Measurements from ENCODE around the gene CLEC4E. TPM values are rescaled to one million over a fixed set of nuclear protein-coding genes. Genes with fewer than 3 reads are reported as not detected.
"Not testable (repeated sequence)": the region's sequence is repeated elsewhere in the genome, so short reads cannot be mapped to it uniquely, and the experiment has no call there.

Gene CLEC4E
- total RNA-seq, 1 donor from 2014 or later = 0.79 TPM

DNA sequence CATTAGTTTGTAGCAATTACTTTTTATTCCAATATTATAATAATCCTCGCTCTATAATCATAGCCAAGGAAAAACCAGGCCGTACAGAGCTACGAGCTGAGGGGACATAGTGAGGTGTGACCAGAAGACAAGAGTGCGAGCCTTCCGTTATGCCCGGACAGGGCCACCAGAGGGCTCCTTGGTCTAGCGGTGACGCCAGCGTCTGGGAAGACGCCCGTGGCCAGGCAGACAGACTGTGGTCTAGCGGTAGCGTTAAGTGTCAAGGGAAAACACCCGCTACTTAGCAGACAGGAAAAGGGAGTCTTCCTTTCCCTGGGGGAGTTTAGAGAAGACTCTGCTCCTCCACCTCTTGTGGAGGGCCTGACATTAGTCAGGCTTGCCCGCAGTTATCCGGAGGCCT lies 2.9 kb downstream of the CLEC4E start:
- not testable (repeated sequence) for DNase-seq

DNA sequence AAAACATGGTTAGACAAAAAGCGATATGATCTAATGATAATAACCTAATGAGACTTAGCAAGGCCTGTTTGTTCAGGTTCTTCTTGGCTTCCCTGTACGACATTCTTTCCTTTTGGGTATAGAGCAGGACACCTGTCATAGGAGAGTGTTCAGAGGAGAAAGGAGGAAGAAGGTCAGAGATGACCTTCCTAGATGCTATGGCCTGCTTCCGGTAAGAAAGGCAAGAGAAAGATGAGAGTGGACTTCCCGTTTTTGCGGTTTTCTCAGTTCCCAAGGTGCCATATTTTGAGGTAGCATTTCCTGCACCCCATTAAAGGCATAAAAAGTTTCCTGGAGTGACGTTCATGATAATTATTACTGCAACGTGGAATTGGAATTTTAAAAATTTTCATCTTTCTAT lies 8.7 kb downstream of the CLEC4E start:
- DNase-seq = no peak

DNA sequence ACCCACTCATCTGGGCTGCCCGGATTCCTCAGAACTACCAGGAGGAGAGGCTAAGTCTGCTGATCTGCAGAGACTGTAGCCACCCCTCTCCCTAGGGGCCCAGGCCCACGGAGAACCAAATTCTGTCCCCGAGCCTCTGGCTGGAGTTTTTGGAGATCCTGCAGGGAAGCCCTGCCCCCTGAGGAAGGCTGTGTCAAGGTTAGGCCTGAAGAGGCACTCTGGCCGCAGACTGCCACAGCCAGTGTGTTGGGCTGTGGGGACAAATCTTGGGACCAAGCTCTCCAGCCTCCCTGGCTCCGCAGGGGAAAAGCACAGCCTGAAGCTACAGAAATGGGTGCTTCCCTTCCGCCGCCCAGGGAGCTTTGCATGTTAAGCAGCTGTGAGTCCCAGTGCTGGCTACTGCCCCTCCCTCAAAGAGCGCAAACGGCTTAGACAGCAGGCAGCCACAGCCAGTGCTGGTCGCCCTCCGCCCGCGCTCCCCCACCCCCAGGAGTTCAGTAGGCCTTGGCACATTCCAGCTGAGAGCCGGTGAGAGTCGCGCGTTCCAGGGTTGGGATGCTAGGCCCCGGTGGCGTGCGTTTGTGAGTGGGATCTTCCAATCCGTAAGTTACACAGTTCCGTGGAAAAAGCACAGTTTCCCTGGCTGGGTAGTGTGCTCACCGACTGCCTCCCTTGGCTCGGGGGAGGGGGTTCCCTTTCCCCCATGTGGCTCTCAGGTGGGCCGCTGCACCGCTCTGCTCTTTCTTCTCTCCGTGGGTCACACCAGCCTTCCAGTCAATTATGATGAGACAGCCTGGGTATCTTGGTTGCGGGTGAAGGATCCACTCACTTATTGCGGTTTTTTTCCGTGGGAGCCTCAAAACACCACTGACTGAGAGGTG lies 13.2 kb downstream of the CLEC4E start:
- DNase-seq = no peak

DNA sequence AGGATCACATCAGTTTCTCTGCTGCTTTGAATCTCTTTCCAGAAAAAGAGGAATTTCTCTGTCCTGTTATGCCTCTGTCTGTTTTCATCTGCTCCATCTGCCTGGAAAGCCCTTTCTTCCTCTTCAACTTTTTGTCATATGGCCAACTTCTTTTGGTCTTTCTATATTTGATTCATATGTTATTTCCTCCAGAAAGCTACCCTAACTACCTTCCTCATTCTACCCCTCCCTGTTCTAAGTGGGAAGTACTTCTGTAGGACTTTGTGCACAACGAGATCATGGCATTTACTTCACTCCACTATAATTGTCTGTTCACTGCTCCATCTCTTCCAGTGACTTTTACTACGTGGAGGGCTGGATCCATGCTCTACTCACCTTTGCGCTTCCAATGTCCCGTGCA lies 21.5 kb downstream of the CLEC4E start:
- DNase-seq = no peak

DNA sequence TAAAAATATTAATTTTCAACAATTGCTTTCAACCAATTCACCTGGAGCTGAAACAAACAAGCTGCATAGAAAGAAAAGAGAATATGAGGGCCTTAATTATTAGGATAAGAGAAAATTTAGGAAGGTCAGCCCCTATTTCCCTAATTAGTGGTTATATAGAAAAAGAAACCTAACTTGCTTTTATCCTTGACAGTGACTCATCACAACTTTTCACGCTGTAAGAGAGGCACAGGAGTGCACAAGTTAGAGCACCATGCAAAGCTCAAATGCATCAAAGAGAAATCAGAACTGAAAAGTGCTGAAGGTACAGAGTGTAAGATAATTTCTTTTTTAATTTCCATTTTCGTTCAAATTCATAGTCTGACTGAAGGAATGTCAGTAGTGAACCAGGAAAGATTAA lies 22.7 kb downstream of the CLEC4E start:
- no peak for DNase-seq

DNA sequence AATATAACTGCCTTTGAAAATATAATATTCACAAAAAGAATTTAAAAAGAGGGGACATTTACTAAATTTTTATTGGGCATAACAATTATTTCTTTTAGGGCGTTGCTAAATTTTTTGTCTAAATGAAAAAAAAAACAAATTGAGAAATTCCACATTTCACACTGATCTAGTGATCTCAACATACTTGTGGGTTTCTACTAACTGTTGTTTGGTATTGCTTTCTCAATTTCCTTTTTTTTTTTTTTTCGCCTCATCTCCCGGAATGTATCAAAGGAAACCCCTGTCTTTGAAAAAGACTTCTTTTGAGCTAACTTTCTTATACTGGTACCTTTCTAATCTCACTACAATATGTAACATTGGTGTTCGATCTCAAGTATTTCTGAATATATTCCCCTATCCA lies 27.4 kb downstream of the CLEC4E start, which contains the start of gene CLEC4D:
CLEC4D (plus strand) TSS at position 248 of the 400 bp plus-strand sequence. CDS start 230 bp downstream, outside the sequence.
- no peak for DNase-seq

DNA sequence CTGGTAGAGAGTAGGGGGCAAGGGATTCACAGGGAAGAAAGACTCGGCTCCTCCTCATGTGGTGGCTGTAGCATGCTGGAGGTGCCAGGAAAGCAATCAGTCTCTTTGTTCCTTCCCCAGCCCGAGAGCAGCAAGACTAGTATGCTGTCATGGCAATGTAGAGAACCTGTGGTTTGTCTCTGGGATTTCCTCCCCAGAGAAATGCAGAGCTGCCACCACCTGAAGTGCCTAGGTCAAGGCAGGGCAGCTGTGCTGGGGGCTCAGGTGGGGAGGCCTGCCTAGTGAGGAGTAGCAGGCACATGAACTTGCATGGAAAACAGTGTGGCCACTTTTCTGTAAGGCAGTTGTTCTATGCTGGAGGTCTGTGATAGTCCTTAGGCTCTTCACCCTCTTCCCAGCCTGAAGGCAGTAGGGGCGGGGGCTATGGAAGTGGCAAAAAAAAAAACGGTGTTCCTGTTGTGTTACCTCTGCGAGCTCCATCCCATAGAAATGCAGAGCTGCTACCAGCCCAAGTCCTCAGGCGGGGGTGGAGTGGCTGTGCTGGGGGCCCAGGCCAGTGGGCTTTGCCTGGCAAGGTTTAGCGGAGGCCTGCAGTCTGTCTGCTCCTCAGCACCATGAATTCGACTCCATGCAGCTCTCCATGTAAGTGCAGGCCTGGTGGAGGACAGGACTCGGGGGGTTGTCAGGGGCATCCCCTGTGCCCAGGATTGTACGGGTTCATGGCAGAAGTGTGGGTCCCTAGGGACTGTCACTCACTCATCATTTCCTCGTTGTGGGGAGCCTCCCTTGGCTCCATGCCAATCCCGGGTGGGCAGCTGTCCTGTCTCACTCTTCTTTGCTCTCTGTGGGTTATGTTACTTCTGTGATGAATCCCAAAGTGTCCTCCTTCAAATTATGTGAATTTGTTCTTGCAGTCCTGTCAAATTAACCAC lies 31.5 kb downstream of the CLEC4E start:
- no peak for DNase-seq

DNA sequence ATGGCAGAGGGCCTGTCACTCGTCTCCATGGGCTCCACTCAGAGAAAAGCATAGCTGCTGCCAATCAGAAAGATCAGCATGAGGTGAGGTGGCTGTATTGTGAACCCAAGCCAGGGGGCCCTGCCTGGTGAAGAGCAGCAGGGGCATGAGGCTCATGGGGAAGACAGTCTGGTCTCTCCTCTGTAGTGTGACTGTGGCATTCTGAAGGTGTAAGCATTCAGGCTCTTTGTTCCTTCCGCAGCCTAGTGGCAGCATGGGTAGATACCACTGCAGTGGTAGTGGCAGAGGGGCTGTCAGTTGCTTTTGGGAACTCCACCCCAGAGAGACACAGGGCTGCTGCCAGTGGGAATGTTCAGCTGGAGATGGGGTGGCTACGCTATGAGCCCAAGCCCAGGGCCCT lies 32.5 kb downstream of the CLEC4E start:
- no peak for DNase-seq

DNA sequence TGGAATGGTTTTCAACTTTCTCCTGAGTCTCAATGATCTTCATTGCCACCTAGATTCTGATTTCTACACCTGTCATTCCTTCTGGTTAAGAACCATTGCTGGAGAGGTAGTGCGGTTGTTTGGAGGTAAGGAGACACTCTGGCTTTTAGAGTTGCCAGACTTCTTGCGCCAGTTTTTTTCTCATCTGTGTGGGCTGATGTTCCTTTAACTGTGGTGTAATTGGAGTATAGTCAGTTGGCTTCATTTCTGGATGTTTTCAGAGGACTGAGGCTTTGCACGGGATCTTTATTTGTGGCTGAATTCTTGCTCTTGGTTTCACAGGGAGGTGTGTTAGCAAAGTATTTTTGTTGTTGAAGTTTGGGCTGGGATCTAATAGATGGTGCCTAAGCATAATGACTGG lies 33.1 kb downstream of the CLEC4E start:
- no peak for DNase-seq

DNA sequence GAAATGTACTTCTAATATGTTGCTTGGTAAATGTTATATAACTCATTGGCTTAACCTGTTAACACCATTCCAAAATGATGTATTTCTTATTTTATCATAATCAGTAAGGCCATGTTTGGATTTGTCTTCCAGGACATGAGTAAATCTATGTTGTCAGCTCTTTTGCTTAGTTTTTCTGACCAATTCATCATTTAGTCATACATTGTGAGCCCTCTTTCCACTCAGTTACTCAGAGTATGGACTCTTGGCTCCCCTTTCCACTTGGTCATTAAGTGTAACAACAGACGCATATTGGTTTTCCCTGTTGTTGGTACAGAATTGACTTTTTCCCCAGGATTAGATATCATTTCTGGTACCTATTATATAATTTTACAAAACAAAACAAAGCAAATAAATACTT lies 36.4 kb downstream of the CLEC4E start:
- no peak for DNase-seq

DNA sequence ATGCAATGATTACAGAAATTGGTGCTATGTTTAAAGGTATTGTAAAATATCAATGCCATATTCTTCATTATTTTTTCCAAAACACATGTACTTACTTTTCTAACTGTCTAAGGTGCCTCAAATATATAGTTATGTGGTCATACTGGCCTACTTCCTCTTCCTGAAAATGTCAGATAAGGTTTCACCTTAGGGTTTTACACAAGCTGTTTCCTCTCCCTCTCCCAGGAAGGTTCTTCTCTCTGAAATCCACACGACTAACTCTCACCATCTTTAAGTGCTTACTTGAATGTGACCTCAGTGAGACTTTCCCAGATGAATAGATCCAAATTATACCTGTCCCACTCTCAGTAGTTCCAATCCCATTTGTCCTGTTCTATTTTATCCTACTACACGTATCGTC lies 39.0 kb downstream of the CLEC4E start:
- no peak for DNase-seq

DNA sequence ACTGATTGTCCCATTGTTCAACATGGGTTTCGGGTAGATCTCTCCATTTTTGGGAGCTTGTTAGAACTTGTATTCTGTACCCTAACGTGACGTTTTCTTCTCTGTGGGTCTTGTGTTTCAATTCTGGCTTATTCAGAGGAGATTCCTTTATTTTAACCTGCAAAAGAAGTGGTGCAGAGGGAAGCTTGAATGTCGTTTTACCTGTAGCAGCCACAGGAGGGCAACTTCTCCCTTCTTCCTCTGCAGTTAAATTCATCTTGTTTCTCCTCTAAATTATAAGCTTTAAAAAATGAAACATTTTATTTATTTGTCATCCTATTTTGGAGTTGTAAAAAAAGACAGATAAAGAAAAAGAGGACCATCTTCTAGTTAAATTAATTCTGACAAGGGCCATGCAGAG lies 41.1 kb downstream of the CLEC4E start:
- no peak for DNase-seq

DNA sequence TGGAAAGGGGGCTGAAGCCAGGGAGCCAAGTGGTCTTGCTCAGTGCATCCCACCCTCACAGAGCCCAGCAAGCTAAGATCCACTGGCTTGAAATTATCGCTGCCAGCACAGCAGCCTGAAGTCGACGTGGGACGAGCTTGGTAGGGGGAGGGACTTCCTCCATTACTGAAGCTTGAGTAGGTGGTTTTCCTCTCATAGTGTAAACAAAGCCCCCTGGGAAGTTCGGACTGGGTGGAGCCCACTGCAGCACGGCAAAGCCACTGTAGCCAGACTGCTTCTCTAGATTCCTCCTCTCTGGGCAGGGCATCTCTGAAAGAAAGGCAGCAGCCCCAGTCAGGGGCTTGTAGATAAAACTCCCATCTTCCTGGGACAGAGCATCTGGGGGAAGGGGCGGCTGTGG lies 44.6 kb downstream of the CLEC4E start:
- DNase-seq = not testable (repeated sequence)

DNA sequence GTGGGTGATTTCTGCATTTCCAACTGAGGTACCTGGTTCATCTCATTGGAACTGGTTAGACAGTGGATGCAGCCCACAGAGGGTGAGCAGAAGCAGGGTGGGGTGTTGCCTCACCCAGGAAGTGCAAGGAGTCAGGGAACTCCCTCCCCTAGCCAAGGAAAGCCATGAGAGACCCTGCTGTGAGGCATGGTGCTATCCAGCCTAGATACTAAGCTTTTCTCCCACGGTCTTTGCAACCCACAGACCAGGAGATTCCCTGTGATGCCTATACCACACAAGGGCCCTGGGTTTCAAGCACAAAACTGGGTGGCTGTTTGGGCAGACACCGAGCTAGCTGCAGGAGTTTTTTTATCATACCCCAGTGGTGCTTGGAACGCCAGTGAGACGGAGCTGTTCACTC lies 45.0 kb downstream of the CLEC4E start:
- not testable (repeated sequence) for DNase-seq

DNA sequence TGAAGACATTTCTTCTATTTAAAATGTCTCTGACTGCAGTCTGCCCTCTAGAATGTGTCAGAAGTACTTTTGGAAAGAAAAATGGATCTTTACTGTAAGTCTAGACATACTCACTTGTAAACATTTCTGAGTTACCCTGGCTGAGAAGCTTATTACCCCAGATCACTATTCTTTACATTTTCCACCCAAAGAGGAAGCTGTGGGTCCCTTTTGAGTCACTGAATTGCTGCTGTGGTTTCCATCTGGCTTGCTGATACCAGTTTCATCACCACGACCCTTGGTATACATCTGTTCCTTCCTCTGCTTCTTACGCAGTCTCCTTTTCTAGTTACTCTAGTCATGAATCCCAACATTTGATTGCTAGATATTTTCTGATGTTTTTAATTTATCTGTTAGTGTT lies 47.6 kb downstream of the CLEC4E start:
- DNase-seq = no peak

DNA sequence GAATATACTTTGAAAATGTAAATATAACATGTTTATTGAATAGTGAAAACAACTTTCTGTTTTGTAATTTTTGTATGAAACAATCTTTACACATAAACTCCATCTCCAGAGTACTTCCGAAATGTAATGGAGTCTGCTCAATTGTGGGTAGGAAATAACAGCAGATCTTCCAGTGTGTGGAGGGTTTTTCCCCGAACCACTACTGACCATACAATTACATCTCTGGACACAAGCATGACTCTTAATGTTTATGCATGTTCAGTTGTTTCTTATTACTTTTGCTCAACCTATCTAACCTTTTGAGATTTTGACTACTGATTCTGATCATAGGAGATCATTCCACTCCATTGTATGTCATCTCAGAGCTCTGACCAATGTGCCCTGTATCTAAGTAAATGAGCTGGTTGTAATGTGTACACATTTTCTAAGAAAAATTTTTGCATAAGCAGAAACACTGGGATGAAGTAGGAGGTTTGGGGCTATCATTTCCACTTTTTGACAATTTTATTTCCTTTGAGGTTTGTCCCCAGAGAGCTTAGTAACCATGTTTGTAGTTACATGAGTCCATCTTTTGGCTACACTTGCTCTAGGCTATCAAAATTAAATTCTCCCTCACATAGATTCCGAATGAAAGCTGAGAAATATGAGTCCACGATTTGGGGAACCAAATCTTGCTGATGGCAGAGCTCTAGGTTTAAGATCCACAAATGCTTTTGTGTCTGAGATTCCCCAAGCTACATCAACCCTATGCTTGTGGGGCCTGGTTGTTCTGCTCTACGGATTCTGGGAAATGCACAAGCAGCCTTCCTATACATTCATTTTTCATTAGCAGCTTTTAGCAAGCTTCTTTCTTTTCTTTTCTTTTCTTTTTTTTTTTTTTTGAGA lies 48.8 kb downstream of the CLEC4E start:
- no peak for DNase-seq

Small RNA genes lying within 50 kb of the gene (small RNA-seq; reads per million reads assigned to genes)
- not detected for gene RNU6-275P (ENCODE audit: low replicate concordance)

Other genes starting within 250 kb of the CLEC4E start
- not detected for gene CLEC6A, start 84.9 kb downstream of the CLEC4E start, total RNA-seq
- 0.99 TPM for gene CLEC4D, start 27.4 kb downstream of the CLEC4E start, total RNA-seq
- 0.20 TPM for gene AICDA, start 72.0 kb upstream of the CLEC4E start, total RNA-seq
- 125 TPM for gene MFAP5, start 121.9 kb upstream of the CLEC4E start, total RNA-seq
- 61.2 TPM for gene RIMKLB, start 157.1 kb upstream of the CLEC4E start, total RNA-seq

Data from skin of body (tissue), 3 donors.